Heart right ventricle (tissue), 16 donors: ENCODE data around the gene SYPL2. TPM values are rescaled to one million over a fixed set of nuclear protein-coding genes. Genes with fewer than 3 reads are reported as not detected.
"Not testable (repeated sequence)": the region's sequence is repeated elsewhere in the genome, so short reads cannot be mapped to it uniquely, and the experiment has no call there.

Experiments used
- ATAC-seq, 8 donors: fragments of 200-7000 bp; cut with Tn5 transposase; one replicate each; pipeline ENCODE4 v1.9.1; 2020; ENCODE audit warnings: mild to moderate bottlenecking in 8 of 8, moderate library complexity in 8 of 8, moderate number of reproducible peaks in 1 of 8
- DNase-seq, 2 donors: peaks; one replicate each; pipeline ENCODE4 v3.0.0-alpha.2; 2020
- H3K27ac ChIP-seq, 10 donors: fragments of 200-600 bp; sonication (generic) in 2 of 10; one replicate each; pipeline versions ENCODE4 v1.5.0 to v1.8.0; 2020 to 2022; ENCODE audit warnings: mild to moderate bottlenecking in 3 of 10
- H3K27me3 ChIP-seq, 7 donors: fragments of 200-600 bp; one replicate each; pipeline ENCODE4 v1.8.0; 2021 to 2022; ENCODE audit warnings: mild to moderate bottlenecking in 2 of 7
- H3K36me3 ChIP-seq, 9 donors: fragments of 200-600 bp; sonication (generic) in 1 of 9; one replicate each; pipeline versions ENCODE4 v1.5.0 to v1.8.0; 2020 to 2022; ENCODE audit warnings: mild to moderate bottlenecking in 2 of 9
- H3K4me1 ChIP-seq, 9 donors: fragments of 200-600 bp; sonication (generic) in 1 of 9; one replicate each; pipeline versions ENCODE4 v1.5.0 to v1.8.0; 2020 to 2022; ENCODE audit warnings: mild to moderate bottlenecking in 4 of 9
- H3K4me3 ChIP-seq, 10 donors: fragments of 200-600 bp; sonication (generic) in 2 of 10; one replicate each; pipeline versions ENCODE4 v1.5.0 to v1.8.0; 2020 to 2022; ENCODE audit warnings: mild to moderate bottlenecking in 7 of 10, moderate library complexity in 2 of 10
- H3K9me3 ChIP-seq, 11 donors: fragments of 200-600 bp in 10 of 11; sonication (generic) in 2 of 11; one replicate each; pipeline versions ENCODE4 v1.5.0 to v1.8.0; 2013 to 2022; ENCODE audit warnings: mild to moderate bottlenecking in 2 of 11, control low read depth in 1 of 11, moderate library complexity in 1 of 11
- CTCF ChIP-seq, 9 donors: fragments of 200-600 bp; sonication (generic) in 2 of 9; IDR thresholded peaks; one replicate each; pipeline versions ENCODE4 v1.5.0 to v1.8.0; 2021 to 2022; ENCODE audit warnings: antibody characterized with exemption in 9 of 9, mild to moderate bottlenecking in 5 of 9, moderate library complexity in 1 of 9
- WGBS, 2 donors: extraction: QIAGEN DNeasy Blood & Tissue Kit; methylation state at CpG; one replicate each; pipeline ENCODE4 v1.1.7; 2013; ENCODE audit warnings: inconsistent platforms in 1 of 2; 5-methylcytosine and 5-hydroxymethylcytosine counted together
- intact Hi-C, 10 donors: fragments of 100-400 bp; cut with DNase I; formaldehyde crosslinking; loops; one replicate each; pipeline versions ENCODE4 v1.11.1 to v1.14.2; 2022
- polyA plus RNA-seq, 2 donors: library from polyadenylated mRNA; stranded (reverse); fragments of 200-250 nt; gene quantifications; one replicate each; pipeline ENCODE4 v1.2.3, GENCODE V29; 2013
- total RNA-seq, 10 donors: library from RNA; stranded (reverse); fragmentation: NEBNext Ultra II Directional in 3 of 10; extraction: Animal tissue kit (Norgen Biotek cat#: 25700) in 3 of 10; gene quantifications; one replicate each; pipeline versions ENCODE4 v1.2.1 to v1.2.4, GENCODE V29; 2021 to 2023
- donor health status: Arrhythmogenic right ventricular cardiomyopathy.
- donor health status: ischemic (EF 13 %, LVEDD 7.1; RV severe dilation, severe dysfunction).
- donor health status: healthy with polysubstance abuse.
- donor health status: DM: no; HTN: yes; CAD: no.
- donor health status: DM: no; HTN: no; CAD: no.
- donor health status: ischemic (EF 25% LVEDD 6.9; RV normal size, moderate dysfunction).
- donor health status: ischemic (EF 25% LVEDD 5.7; RV mildly dilated, moderate dysfunction).
- donor health status: healthy.
- donor health status: DM: yes; HTN: yes; CAD: no.
- donor health status: Ischemic cardiomyopathy.
- donor health status: ischemic (EF 35%, LVEDD 5.7; RV mildly dilated, moderate dysfunction).
- donor health status: nonischemic (EF 11% LVEDD 7.7; RV severe dilation, severe dysfunction).
- donor health status: DM: yes; HTN: yes; CAD: no.
- donor health status: PGD.
- donor health status: ischemic (EF 29% LVEDD 5.4; RV normal size, mild dysfunction).
- donor health status: nonischemic (EF 23%, LVEDD 6.1; RV moderate dilation, normal function).

The SYPL2 gene
- total and polyA plus RNA-seq, 12 donors = 15.0 to 47.3 (median 26.8) TPM

- Histone ChIP-seq H3K27ac (no peak overlapping the region), H3K4me1 (peaks cover 0 to 3% (median 0%) of the 10 kb centered on the region in 9 donors), H3K36me3 (no peaks in the 10 kb centered on the region), H3K27me3 (peaks cover 0 to 70% (median 21%) of the 10 kb centered on the region in 7 donors), H3K4me3 (no peak overlapping the region), H3K9me3 (no peaks in the 10 kb centered on the region)
- no peak for DNase-seq
- no peak for TF ChIP-seq CTCF (IDR thresholded peaks at IDR 0.05)
- WGBS, 2 donors = 78 to 89% methylated on average over 1 of the region's 1 CpG
- no peak for ATAC-seq
- intact Hi-C loops = no loop called here
These were observed 22.0 kb upstream of the SYPL2 start for GRCh38 chr1:109444346-109444745.

GRCh38 chr1:109445949-109446695, 20.2 kb upstream of the SYPL2 start:
- DNase-seq, ATAC-seq, H3K4me3 ChIP-seq, H3K9me3 ChIP-seq, H3K36me3 ChIP-seq, H3K4me1 ChIP-seq, H3K27ac ChIP-seq, intact Hi-C loops: not testable (repeated sequence)
- peaks cover 0 to 79% (median 26%) of the 10 kb centered on the region in 7 donors for H3K27me3 ChIP-seq
- 73 to 78% methylated on average over 11 of the region's 11 CpGs for WGBS, 2 donors

DNA sequence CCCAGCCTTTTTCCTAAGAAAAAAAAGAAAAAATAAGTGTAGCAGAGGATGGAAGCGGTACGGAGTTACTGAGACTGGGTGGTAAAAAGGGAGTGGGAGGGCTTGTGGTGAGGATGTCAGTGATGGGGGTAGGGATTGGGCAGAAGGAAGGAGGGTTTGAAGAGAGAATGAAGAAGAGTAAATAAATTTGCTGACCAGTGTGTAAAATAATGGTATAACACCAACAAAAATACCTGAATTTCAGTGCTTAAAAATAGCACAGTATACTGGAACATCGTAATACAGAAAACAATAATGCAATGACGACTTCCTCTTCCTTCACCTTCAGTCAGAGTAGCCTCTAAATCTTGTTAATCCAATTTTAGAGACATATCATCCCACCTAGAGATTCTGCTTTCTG, 18.8 kb upstream of the SYPL2 start:
- H3K9me3 ChIP-seq = no peaks in the 10 kb centered on the region
- H3K4me3 ChIP-seq = no peak overlapping the region
- H3K27ac ChIP-seq = no peak overlapping the region
- ATAC-seq (no peak), DNase-seq (no peak)
- WGBS, 2 donors = 63 to 67% methylated on average over 4 of the region's 4 CpGs
- H3K27me3 ChIP-seq = peaks cover 0 to 69% (median 26%) of the 10 kb centered on the region in 7 donors
- H3K36me3 ChIP-seq = no peaks in the 10 kb centered on the region
- no peak for TF ChIP-seq CTCF (IDR thresholded peaks at IDR 0.05)
- no peaks in the 10 kb centered on the region for H3K4me1 ChIP-seq
- intact Hi-C loops = no loop called here

GRCh38 chr1:109454497-109455133, 11.7 kb upstream of the SYPL2 start:
- H3K4me3 ChIP-seq = no peak overlapping the region
- H3K9me3 ChIP-seq = peaks cover 0 to 18% (median 0%) of the 10 kb centered on the region in 11 donors
- 93 to 98% methylated on average over 1 of the region's 1 CpG for WGBS, 2 donors
- no peak for DNase-seq
- intact Hi-C loops = no loop called here
- no peaks in the 10 kb centered on the region for H3K4me1 ChIP-seq
- TF ChIP-seq CTCF (IDR thresholded peaks at IDR 0.05) = no peak
- H3K36me3 ChIP-seq = no peaks in the 10 kb centered on the region
- peaks cover 0 to 34% (median 5%) of the 10 kb centered on the region in 7 donors for H3K27me3 ChIP-seq
- H3K27ac ChIP-seq = no peak overlapping the region
- no peak for ATAC-seq

DNA sequence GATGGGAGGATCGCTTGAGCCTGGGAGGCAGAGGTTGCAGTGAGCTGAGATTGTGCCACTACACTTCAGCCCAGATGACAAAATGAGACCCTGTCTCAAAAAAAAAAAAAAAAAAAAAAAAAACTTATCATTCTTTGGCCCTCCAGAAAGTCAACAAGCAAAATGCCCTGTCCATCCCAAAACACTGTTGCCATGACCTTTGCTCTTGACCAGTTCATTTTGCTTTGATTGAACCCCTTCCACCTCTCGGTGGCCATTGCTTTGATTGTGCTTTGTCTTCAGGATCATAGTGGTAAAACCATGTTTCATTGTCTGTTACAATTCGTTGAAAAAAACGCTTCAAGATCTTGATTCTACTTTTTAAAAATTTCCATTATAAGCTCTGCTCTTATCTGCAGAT, 8.5 kb upstream of the SYPL2 start:
- H3K36me3 ChIP-seq = no peaks in the 10 kb centered on the region
- intact Hi-C loops = no loop called here
- no peak for DNase-seq
- WGBS, 2 donors = 84% methylated on average over 4 of the region's 4 CpGs
- H3K9me3 ChIP-seq = peaks cover 0 to 18% (median 0%) of the 10 kb centered on the region in 11 donors
- TF ChIP-seq CTCF (IDR thresholded peaks at IDR 0.05) = no peak
- H3K27me3 ChIP-seq = peaks cover 0 to 47% (median 5%) of the 10 kb centered on the region in 7 donors
- H3K27ac ChIP-seq = no peak overlapping the region
- H3K4me1 ChIP-seq = no peaks in the 10 kb centered on the region
- no peak overlapping the region for H3K4me3 ChIP-seq
- no peak for ATAC-seq
